HG02588 (cell line): ENCODE measurements around the gene MTHFSD.

Source experiments
- ATAC-seq: cut with Tn5 transposase; IDR thresholded peaks from one replicate; pipeline ENCODE4 v1.9.1; 2021; ENCODE audit warnings: mild to moderate bottlenecking, moderate library complexity; ENCODE audit not compliant: unreplicated experiment

Gene MTHFSD

DNA sequence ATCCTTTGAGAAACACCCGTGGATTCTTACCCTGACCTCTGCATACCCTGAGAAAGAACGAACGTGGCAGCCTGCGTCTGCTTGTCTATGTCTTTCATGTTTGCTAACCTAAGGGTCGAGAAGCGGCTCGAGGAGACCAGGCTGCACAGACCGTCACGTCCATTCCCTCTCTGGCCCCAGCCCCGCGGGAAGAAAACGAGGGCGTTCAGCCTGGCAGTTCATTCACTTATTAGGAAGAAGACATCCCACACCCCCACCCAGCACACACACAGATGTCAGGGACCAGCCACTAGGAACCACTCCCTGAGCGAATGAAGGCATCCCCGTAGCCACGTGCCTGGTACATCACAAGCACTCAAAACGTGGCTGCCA, 655 bp upstream of the MTHFSD start:
- no peak for ATAC-seq

DNA sequence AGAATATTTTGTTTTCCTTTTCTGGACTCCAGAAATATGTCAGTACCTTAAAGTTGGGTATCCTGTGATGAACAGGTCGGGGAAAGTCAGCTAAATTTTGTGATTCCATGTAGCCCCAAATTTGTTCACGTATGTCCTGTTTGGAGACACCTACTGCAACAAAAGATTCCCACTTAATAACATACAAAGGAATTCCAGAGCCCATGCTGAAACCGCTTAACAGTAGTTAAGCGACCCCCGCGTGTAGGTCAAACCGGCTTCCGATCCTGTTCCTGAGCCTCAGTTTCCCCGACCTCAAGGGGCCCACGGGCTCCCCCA, 477 bp downstream of the MTHFSD start:
- no peak for ATAC-seq

DNA sequence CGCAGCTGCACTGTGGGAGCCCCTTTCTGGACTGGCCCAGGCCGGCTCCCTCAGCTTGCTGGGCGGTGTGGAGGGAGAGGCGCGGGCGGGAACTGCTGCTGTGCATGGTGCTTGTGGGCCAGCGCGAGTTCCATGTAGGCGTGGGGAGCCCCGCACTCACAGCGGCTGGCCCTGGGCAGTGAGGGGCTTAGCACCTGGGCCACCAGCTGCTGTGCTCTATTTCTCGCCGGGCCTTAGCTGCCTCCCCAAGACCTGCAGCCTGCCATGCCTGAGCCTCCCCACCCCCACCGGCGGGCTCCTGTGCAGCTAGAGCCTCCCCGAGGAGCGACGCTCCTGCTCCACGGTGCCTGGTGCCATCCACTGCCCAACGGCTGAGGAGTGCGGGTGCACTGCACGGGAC, 1.7 kb downstream of the MTHFSD start:
- ATAC-seq, result no peak

DNA sequence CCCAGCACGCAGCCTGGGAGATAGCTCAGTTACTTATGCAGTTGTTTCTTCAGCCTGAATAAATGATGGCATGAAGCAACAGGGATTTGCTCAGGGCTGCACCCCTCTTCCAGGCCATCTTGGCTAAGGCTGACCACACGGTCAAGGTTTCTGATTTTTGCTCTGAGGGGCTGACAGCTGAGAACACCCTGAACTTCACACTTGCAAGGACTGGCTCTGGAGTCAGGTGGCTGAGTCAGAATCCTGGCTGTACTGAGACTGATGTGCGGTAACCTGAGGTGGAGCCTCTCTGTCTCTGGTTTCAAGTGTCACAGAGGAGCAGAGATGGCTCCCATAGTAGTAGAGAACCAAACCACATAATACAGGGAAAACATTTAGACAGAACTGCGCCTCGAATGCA, 4.8 kb downstream of the MTHFSD start:
- no peak for ATAC-seq

DNA sequence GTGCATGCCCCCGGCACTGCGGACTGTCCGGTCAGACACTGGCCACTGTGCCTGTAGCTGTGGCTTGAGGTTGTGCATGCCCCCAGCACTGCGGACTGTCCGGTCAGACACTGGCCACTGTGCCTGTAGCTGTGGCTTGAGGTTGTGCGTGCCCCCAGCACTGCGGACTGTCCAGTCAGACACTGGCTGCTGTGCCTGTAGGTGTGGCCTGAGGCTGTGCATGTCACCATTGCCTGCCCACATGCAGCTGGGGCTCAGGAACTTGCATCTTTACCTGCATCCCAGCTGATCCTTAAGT, 5.2 kb downstream of the MTHFSD start:
- no peak for ATAC-seq

DNA sequence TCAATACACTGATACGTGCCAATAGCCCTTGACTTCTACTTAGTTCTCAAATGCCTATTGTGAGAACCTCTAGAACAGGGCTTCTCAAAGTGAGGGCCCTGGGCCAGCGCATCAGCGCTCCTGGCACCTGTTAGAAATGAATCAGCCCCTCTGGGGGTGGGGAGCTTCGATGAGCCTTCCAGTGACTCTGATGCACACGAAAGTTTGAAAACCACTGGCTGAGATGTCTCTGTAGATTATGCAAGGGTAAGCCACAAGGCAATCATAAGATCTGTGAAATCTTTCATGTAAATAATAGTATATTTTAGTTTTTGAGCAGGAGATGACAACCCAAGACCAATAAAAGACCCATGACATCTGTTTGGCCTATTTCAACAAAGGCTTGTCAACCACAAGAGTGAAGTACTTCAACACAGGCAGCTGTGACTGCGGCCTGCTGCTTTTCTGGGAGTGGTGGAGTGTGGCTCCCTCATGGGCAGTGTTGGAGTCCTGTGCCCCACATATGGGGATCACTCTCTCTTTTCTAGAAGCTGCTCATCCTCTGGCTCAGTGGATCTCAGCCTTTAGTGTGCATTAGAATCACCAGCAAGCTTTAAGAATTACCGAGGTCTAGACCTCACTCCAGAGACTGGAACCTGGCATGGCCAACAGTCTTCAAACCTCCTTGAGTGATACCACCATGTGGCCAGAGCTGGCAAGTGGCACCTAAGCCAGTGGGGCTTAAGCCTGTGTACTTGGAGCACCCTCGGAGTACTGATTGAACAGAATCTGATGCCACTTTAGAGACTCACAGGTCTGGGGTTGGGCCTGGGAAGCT, 5.8 kb downstream of the MTHFSD start:
- no peak for ATAC-seq

DNA sequence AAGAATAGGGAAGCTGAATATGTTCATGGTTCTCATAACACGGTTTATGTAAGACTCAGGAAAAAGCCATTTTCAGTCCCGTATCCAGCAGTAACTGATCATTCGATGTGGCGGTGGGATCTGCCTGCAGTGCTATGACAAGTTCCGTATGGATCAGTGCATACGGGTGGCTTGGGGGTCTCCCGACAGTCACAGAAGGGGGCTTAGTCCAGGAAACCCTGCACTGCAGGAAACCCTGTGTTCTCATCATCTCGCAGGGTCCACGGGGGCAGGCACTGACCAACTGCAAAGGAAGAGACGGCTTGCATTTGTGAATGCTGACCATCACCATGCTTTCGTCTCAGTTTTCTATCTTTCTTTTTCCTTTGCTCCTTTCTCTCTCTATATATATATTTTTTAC, 7.7 kb downstream of the MTHFSD start:
- ATAC-seq, result no peak

DNA sequence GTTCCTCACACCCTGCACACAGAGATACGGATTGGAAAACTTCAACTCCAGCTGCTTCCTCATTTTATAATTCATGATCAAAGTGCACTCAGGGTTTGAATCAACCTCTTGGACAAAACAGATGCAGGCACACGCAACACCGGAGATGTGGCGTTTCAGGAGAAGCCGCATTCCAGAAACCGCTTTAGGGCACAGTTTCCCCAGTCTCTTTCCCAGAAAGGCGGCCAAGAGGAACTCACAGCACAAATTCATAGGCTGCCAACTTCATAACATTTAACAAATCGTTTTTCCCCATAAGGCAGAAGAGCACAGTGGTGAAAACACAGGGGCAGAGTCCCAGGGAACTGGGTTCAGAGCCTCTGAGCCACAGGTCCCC, 8.4 kb downstream of the MTHFSD start:
- ATAC-seq, result no peak

DNA sequence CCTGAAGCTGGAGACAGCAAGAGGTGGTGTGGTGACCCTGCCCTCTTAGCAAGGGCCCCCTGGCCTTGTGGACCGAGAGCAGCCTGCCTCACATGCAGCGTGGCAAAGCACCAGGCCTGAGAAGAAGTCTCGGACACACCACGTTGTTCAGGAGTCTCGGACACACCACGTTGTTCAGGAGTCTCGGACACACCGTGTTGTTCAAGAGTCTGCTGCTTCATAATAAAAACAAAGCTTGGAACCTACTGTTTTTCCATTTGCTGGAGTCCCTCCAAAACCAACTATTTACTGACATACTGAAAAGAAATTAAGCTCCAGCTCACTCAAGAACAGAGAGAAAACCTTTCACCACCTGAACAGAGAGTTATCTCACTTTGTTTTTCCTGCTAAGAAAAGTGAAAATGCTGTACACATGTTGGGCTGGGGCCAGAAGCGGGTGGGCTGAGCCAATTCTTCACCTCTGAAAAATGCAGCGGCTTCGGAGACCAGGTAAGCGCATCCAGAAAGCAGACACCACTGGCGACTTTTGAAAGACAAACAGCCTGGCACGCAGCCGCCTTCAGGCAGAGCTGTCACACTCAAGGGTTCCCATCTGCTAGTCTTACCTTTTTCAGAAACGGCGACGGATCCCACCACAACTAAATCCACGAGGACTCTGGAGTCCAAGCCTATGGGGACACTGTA, 8.9 kb downstream of the MTHFSD start:
- no peak for ATAC-seq

DNA sequence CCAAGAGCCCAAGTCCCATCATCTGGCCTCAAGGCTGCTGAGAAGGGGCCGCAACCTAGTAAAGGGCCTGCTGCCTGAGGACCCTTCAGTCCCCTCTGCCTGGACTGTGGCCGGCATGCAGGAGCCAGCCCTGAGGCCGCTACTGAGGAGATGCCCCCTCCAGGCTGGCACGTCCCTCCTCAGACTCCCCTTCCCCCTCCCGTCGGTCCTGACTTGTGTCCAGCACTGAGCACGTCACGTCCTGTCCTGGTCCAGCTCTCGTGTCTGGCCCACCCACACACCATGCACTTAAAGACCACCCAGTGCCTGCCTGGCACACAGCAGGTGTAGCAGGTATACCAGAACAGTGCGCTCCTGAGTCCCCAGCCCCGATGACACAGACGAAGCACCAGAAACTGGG, 9.6 kb downstream of the MTHFSD start:
- no peak for ATAC-seq

DNA sequence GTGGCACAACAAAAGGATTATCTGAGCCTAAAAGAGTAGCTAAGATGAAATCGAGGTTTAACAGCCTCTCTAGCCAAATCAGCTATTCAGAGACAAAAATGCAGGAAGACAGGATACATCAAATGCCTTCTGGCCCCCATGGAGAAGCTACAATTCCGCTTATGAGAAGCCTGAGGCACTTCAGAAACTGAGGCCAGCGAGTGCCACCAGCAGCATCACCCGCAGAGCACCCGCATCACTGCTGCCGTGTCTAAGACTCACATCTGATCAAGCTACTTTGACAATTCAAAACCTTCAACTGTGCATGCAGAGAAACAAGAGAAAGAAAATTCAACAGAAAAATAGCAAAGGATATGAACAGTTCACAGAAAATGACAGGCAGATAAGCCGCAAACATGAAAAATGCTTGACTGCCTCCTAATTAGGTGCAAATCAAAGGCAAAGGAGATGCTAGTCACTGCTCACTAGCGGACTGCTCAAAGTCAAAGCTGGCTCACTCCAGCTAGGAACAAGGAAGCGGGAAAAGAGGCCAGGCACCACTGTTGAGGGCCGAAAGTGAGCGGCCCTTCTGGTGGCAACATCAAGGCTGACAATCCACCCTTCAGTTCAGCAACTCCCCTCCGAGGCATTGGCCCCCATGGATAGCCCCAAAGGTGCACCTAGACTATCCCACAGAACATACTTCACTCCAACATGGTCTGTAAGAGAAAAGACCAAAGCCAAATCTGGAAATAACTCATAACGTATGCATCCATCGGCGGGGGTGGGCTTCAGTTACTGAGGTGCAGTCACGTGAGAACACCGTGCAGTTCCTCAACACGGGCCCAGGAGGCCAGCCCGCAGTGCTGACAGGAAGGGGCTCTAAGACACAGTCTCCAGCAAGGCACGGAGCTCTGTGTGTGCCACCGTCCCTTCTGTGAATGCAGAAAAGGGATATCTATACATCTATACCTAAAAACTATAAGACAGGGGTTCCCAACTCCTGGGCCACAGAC, 12.0 kb downstream of the MTHFSD start:
- no peak for ATAC-seq

DNA sequence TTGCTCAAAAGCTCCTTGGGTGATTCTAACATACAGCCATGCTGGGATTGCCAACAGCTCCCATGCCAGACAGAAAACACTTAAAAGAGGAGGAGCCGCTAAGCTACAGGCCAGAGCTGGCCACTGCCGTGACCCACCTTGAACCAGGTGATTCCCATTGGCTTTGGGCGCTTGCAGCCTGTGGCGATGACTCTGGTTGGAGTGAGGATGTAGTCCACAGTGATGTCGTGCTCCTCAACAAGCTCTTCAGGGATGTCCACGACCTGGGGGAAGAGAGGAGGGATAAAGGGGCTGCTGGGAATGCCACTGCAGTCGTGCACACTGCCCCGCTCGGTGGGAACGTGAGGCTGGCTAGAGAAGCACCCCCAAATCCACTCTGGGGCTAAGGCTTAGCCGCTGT, 13.5 kb downstream of the MTHFSD start:
- no peak for ATAC-seq

DNA sequence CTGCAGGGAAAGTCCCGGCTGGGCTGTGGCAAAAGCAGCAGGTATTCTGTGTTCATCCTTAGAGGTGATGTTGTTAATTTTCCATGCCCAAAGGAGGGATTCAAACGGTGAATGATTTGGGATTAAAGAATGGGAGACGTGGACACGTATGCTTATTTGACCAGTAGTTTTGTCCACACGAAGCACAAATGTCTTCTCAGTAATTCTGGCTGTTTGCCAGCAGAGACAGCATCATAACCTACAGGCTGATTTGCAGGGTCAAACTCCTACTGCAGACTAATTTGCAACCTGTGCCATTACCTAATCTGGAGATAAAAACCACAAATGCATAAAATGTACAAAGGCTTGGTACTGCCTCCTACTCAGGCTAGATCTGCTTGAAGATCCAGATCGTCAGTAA, 14.1 kb downstream of the MTHFSD start:
- ATAC-seq, result no peak

DNA sequence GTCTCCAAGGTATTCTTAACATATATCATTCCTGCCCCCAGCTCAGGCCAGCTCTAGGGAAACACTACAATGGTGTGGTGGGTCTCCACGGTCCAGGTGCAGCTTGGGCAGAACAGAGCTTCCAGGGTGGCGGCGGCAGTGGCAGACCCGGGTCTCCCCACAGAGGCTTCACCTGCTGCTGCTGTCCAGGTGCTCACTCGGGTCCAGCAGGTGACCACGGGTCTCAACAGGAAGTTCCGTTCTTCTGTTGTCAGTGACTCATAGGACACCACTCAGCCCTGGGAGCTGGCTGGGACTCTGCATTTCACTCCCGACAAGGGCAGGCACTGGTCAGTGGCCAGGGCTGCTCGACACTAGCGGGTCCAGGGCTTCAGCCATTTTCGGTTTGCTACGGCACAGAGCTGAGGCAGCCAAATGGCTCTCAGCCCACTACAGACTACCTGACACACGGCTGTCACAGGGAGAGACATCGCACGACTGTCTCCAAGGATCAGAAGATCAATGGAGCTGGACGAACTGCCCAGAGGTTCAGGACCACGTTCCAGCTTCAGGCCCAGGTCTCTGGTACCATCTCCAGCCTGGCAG, 16.7 kb downstream of the MTHFSD start:
- ATAC-seq, result no peak

DNA sequence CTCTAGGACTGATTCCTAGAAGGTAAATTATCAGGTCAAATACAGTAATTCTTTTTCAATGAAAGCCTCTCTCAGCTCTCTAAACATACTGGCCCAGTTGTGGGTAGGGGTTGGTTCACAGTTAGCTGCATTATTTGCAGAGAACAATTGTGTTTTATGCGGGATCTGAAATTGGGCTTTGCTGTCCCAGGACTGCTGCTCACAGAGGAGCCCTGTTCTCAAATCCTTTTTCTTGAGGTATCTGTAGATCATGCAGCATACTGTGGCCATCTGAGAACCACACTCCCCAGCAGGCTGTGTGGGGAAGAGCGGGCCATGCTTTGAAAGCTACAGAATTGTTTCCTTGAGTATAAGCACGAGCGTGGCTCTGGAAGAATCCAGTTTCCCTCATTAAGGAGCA, 17.5 kb downstream of the MTHFSD start:
- ATAC-seq, result no peak

DNA sequence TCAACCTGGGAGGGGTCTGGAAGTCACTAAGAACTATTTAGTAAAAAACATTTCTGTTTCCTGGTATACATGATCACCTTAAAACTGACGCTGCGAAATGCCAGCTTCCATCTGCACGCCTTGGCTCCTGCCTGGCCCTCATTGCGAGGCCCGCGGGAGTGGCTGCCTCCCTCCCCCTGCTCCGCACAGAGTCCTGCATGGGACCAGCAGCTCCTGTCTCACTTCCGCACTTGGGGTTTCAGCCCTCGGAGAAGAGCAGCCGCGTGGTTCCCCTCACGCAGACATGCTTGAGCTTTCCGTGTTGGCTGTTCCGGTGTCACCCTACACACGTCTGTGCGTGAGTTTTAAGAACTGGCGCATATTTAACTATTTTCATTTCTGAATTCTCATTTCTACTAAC, 18.4 kb downstream of the MTHFSD start:
- ATAC-seq, result no peak

DNA sequence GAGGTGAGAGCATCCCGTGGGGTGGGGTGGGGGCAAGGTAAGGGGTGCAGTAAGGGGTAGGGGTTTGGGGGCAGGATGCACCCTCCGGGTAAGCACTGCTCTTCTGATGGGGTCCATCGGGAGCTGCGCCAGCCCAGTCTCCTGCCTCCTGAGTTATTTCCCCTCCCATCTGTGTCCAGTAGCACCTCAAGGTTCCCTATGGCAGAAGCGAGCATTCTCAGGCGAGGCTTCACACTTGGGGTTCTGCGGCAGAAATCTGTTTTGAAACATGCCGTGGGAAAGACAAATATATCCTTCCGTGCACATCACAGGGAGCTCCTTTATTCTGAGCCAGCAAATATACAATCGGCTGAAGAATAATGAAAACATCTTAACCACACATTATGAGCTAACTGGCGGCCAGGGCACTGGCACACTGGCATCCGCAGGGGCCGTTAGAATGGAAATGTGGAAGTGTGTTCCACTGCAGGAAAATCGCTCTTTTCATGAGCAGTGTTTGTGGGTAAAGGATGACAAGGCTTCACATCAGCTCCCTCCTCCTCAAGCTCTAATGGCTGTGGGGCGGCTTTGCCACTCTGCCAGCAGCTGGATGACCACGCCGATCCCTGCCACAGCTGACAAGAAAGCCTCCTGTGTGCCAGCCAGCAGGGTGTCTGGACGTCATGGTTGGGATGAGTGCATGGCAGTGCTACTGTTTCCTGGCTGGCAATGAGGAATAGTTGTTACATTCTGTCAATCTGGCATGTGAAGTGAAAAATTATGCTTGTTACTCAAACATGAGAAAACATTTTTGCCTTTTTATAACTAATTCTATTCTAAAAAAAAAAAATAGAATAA, 20.0 kb downstream of the MTHFSD start:
- no peak for ATAC-seq

DNA sequence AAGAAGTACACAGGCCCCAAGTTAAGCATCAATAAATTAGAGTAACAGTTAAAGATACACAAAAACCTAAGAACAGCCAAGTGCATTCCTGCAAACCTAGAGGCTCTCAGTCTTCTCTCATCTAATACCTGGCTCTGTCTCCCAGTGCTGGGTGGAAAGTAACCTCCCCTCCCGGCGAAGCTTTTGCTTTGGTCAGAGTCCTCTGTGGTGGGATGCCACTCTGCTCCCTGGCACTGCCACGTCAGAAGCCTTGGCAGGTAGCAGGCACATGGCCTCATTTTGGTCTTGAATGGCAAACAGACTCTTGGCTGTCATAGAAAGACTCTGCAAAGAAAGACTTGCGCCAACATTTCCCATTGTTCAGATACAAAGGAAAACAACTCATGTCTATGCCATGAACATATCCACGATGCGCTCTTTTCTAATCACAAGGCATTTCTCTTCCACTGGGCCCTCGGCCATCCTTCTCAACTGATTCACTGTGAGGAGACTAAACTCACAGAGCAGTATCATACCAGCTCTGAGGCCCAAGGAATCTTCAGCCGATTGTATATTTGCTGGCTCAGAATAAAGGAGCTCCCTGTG, 21.2 kb downstream of the MTHFSD start:
- no peak for ATAC-seq

DNA sequence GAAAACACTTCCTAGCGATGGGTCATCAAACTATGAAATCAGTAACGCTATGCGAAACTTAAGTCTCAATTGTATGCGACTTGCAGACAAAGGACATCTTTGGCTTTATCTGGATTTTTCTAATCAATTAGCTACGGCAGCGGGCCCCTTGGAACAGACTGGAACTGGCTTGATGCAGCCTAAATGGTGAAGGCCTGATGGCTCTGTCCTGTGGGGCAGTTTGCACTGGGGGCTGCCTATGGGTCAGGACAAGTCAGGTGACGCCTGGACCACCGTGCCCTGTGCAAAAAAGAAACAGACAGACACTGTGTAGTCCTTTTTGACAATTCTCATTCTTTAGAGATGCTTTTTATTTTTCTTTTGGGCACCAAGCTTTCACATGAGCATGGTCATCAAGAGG, 22.0 kb downstream of the MTHFSD start:
- no peak for ATAC-seq

DNA sequence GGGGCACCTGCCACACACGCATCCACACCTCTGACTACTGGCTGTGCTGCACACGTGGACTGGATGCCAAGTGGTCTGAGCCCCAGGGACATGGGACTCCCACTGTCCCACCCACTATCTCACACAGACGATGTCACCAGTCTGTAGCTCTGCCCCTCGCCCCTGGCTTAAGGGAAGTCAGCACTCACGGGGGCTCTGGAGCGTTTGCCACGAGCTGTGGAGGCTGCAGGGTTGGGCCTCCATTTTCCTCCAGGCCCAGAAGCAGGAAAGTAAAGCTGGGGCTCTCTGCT, 22.6 kb downstream of the MTHFSD start:
- no peak for ATAC-seq
